Peyer's patch (tissue), 4 donors: Measurements from ENCODE around the gene POLDIP2.

Source experiments
- POLR2A ChIP-seq, 2 donors: fragments of 450-650 bp; IDR thresholded peaks; one replicate each; pipeline ENCODE4 v1.5.1; 2017; ENCODE audit warnings: antibody characterized with exemption in 2 of 2, mild to moderate bottlenecking in 2 of 2, moderate library complexity in 2 of 2
- TF ChIP-seq, protein P1 (sequence below), 6 experiments: fragments of 450-650 bp in 4 of 6; fragments of 200-600 bp in 2 of 6; sonication (generic) in 1 of 6; IDR thresholded peaks; one replicate each; pipeline ENCODE4 v1.5.1; 2017 to 2019; ENCODE audit warnings: antibody characterized with exemption in 6 of 6, mild to moderate bottlenecking in 3 of 6, moderate library complexity in 1 of 6

GRCh38 chr17:28390984-28391383 is 33.7 kb upstream of the POLDIP2 start:
- TF ChIP-seq, protein P1, sequence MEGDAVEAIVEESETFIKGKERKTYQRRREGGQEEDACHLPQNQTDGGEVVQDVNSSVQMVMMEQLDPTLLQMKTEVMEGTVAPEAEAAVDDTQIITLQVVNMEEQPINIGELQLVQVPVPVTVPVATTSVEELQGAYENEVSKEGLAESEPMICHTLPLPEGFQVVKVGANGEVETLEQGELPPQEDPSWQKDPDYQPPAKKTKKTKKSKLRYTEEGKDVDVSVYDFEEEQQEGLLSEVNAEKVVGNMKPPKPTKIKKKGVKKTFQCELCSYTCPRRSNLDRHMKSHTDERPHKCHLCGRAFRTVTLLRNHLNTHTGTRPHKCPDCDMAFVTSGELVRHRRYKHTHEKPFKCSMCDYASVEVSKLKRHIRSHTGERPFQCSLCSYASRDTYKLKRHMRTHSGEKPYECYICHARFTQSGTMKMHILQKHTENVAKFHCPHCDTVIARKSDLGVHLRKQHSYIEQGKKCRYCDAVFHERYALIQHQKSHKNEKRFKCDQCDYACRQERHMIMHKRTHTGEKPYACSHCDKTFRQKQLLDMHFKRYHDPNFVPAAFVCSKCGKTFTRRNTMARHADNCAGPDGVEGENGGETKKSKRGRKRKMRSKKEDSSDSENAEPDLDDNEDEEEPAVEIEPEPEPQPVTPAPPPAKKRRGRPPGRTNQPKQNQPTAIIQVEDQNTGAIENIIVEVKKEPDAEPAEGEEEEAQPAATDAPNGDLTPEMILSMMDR (IDR thresholded peaks at IDR 0.05), result no peak
- TF ChIP-seq POLR2A (IDR thresholded peaks at IDR 0.05), result no peak
